MG63 (cell line): ENCODE measurements around the gene KRT72. TPM values are rescaled to one million over a fixed set of nuclear protein-coding genes. Genes with fewer than 3 reads are reported as not detected.

Source experiments
- DNase-seq: peaks from one replicate; pipeline ENCODE4 v3.0.0-alpha.2; 2020
- H3K27me3 ChIP-seq: fragments of 250-450 bp; sonication (Bioruptor Pico); 2 replicates; pipeline ENCODE4 v1.5.1; 2020; ENCODE audit warnings: mild to moderate bottlenecking, moderate library complexity
- H3K36me3 ChIP-seq: fragments of 250-450 bp; sonication (Bioruptor Pico); 2 replicates; pipeline ENCODE4 v1.5.1; 2020; ENCODE audit warnings: mild to moderate bottlenecking, moderate library complexity
- H3K4me3 ChIP-seq: fragments of 250-450 bp; sonication (Bioruptor Pico); 2 replicates; pipeline ENCODE4 v1.5.1; 2020; ENCODE audit warnings: mild to moderate bottlenecking, moderate library complexity
- H3K9me3 ChIP-seq: fragments of 250-450 bp; sonication (Bioruptor Pico); 2 replicates; pipeline ENCODE4 v1.5.1; 2020; ENCODE audit warnings: mild to moderate bottlenecking, moderate library complexity
- total RNA-seq: library from RNA; depleted of rRNA; stranded (reverse); fragments of >200 nt; shearing (Covaris generic); gene quantifications from 2 replicates; pipeline ENCODE4 v1.2.3, GENCODE V29; 2014; ENCODE audit warnings: low replicate concordance

Gene KRT72
- total RNA-seq, 1 experiment from 2014 or later = not detected

DNA sequence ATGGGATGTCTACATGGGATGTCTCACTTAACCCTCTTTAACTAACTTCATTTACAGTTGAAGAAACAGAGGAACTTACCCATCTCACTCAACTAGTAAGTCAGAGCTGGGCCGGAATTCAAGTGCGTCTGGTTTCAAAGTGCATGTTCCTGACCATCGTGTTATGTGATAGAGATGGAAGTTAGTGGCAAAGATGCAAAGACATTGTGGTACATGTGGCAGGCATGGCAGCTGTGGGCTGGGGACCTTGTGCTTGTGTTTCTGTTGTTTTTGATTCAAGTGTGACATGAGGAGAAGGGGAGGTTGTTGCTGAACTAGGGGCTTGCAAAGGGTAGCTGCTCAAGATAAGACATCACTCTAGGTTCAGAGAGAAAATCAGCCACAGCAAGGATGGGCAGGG, 25.3 kb downstream of the KRT72 start:
- no peak for DNase-seq
- no peaks in the 10 kb centered on the region for H3K27me3 ChIP-seq
- H3K36me3 ChIP-seq = no peaks in the 10 kb centered on the region
- H3K4me3 ChIP-seq = no peak overlapping the region
- H3K9me3 ChIP-seq = no peaks in the 10 kb centered on the region

DNA sequence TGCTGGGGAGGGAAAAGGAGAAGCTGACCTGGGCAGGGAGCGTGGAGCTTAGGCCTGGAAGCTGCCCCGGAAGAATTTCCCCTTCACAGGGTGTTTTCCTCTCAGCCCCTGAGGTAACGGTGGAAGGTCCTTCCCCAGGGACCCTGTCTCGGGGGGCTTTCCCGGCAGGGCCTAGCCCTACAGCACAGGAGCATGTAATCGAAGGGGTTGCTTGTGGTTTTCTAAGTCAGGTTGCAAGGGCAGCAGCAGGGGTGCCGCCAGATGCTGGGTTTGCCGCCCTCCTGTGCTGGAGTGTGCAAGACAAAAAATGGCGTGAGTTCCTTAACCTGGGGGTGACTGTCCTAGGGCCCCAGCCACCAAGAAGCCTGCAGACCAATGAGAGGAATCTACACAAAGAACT, 26.0 kb downstream of the KRT72 start:
- Histone ChIP-seq H3K4me3 (no peak overlapping the region), H3K27me3 (no peaks in the 10 kb centered on the region), H3K36me3 (no peaks in the 10 kb centered on the region), H3K9me3 (no peaks in the 10 kb centered on the region)
- DNase-seq = no peak

- no peaks in the 10 kb centered on the region for H3K9me3 ChIP-seq
- H3K36me3 ChIP-seq = no peaks in the 10 kb centered on the region
- no peak for DNase-seq
- H3K4me3 ChIP-seq = no peak within 1 kb of the TSS
- no peaks in the 10 kb centered on the region for H3K27me3 ChIP-seq
Measured at GRCh38 chr12:52573743-52574142, 27.5 kb downstream of the KRT72 start, which contains the start of gene KRT74. Gene KRT74, minus strand, starts transcription at chr12:52573843. Its CDS starts 66 bp downstream, at chr12:52573777.

- Histone ChIP-seq H3K9me3 (no peaks in the 10 kb centered on the region), H3K27me3 (no peaks in the 10 kb centered on the region), H3K36me3 (no peaks in the 10 kb centered on the region), H3K4me3 (no peak overlapping the region)
- DNase-seq = no peak
Measured at GRCh38 chr12:52573306-52573705, 28.0 kb downstream of the KRT72 start.

DNA sequence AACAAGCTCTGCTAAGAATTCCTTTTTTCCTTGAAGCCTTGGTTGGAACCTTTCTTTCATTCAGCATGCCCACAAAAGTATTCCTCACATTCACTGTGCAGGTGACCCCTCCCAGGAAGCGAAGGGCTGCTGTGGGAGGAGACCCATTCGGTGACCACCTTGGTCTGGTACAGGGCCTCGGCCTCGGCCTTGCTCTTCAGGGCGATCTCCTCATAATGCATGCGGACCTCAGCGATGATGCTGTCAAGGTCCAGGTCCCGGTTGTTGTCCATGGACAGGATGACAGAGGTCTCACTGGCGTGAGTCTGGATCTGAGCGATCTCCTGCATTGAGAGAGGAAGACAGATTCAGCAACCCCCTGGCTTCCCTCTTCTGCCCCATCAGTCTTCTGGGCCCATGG, 30.8 kb downstream of the KRT72 start:
- Histone ChIP-seq H3K4me3 (no peak overlapping the region), H3K9me3 (no peaks in the 10 kb centered on the region), H3K27me3 (no peaks in the 10 kb centered on the region), H3K36me3 (no peaks in the 10 kb centered on the region)
- no peak for DNase-seq

- Histone ChIP-seq H3K4me3 (no peak overlapping the region), H3K27me3 (no peaks in the 10 kb centered on the region), H3K9me3 (no peaks in the 10 kb centered on the region), H3K36me3 (no peaks in the 10 kb centered on the region)
- no peak for DNase-seq
Measured at GRCh38 chr12:52568111-52568510, 33.2 kb downstream of the KRT72 start.

GRCh38 chr12:52566847-52567291, 34.4 kb downstream of the KRT72 start:
- Histone ChIP-seq H3K36me3 (no peaks in the 10 kb centered on the region), H3K4me3 (no peak overlapping the region), H3K9me3 (no peaks in the 10 kb centered on the region), H3K27me3 (no peaks in the 10 kb centered on the region; the same call in 1 of the 2 replicates)
- DNase-seq = no peak

DNA sequence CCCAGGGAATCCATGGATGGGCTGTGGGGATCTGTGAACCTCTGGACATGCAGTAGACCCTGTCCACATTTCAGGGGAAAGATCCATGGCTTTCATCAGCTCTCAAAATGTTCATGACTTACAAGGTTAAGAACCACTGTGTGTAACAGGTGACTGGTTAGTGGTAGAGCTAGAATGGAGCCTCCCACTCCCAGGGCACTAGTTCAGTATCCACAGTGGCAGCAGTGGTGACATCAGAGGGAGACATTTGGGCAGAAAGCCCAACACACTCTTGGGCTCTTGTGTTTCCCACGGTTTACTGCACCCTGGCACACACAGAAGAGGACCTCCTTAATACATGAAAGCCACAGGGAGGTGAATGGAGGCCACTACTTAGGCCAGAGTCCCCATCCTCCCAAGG, 36.7 kb downstream of the KRT72 start:
- no peaks in the 10 kb centered on the region for H3K9me3 ChIP-seq
- no peaks in the 10 kb centered on the region; the same call in 1 of the 2 replicates for H3K27me3 ChIP-seq
- H3K36me3 ChIP-seq = no peaks in the 10 kb centered on the region
- no peak for DNase-seq
- no peak overlapping the region for H3K4me3 ChIP-seq

DNA sequence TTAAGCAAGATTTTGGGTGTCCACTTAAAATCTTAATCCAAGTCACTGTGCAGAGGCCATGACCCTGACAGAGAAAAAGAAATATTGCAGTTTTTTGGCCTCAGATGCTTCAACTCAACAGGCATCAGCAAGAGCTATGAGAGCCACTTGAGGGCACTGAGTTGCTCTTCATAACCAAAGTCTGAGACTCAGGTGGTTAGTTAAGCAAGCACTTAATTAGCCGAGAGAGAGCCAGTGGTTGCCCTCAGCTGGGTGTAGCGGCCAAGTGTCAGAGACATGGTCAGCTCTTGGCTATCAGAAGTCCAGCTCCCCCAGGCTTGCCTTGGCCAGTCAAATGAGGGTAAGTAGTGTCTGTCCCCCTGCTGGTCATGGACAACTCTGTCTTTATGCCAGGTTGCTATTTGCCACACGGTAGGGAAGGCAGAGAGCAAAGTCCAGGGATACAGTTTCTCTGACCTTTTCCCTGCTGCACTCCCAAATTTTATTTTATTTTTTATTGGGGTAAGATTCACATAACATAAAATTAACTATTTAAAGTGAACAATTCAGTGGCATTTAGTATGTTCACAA, 39.3 kb downstream of the KRT72 start:
- H3K36me3 ChIP-seq = no peaks in the 10 kb centered on the region
- H3K9me3 ChIP-seq = no peaks in the 10 kb centered on the region
- no peak overlapping the region for H3K4me3 ChIP-seq
- H3K27me3 ChIP-seq = no peaks in the 10 kb centered on the region; the same call in 1 of the 2 replicates
- DNase-seq = no peak

- no peak for DNase-seq
- Histone ChIP-seq H3K36me3 (no peaks in the 10 kb centered on the region), H3K27me3 (no peaks in the 10 kb centered on the region; the same call in 1 of the 2 replicates), H3K9me3 (no peaks in the 10 kb centered on the region), H3K4me3 (no peak overlapping the region)
Measured at GRCh38 chr12:52559979-52560378, 41.3 kb downstream of the KRT72 start.

- Histone ChIP-seq H3K27me3 (no peaks in the 10 kb centered on the region; the same call in 1 of the 2 replicates), H3K9me3 (no peaks in the 10 kb centered on the region), H3K36me3 (no peaks in the 10 kb centered on the region), H3K4me3 (no peak overlapping the region)
- no peak for DNase-seq
Measured at GRCh38 chr12:52558781-52559445, 42.4 kb downstream of the KRT72 start.

- H3K27me3 ChIP-seq = no peaks in the 10 kb centered on the region; the same call in 1 of the 2 replicates
Measured at GRCh38 chr12:52557476-52557875, 43.8 kb downstream of the KRT72 start.

GRCh38 chr12:52555577-52555976, 45.7 kb downstream of the KRT72 start:
- DNase-seq = no peak
- Histone ChIP-seq H3K27me3 (no peaks in the 10 kb centered on the region), H3K4me3 (no peak overlapping the region), H3K36me3 (no peaks in the 10 kb centered on the region), H3K9me3 (no peaks in the 10 kb centered on the region)

More at GRCh38 chr12:52557476-52557875, 43.8 kb downstream of the KRT72 start:
- no peaks in the 10 kb centered on the region for H3K36me3 ChIP-seq
- no peaks in the 10 kb centered on the region for H3K9me3 ChIP-seq
- no peak overlapping the region for H3K4me3 ChIP-seq
- no peak for DNase-seq

- Histone ChIP-seq H3K27me3 (no peaks in the 10 kb centered on the region), H3K9me3 (no peaks in the 10 kb centered on the region), H3K4me3 (no peak within 1 kb of the TSS), H3K36me3 (no peaks in the 10 kb centered on the region)
- DNase-seq = no peak
Measured at GRCh38 chr12:52552681-52553195, 48.5 kb downstream of the KRT72 start, which contains the start of gene KRT71. Gene KRT71, minus strand, starts transcription at chr12:52553145. Its CDS starts 68 bp downstream, at chr12:52553077.

DNA sequence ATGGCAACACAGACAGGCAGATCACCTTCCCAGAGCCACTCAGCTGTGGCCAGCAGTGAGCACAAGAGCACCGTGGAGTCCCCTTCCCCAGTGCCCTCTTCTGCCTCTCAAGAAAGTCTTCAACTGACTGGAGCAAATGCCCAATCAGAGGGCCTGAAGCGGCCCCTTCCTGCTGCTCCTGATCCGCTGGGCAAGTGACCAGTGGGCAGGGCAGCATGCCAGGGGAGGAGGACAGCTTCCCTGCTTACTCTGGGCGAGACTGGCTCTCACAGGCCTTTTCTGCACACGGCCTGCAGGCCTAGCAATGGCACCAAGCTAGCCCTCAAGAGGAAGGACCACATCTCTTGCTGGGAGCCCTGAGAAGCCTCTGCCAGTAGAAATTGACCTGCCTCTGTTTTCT, 49.2 kb downstream of the KRT72 start:
- no peak for DNase-seq
- Histone ChIP-seq H3K9me3 (no peaks in the 10 kb centered on the region), H3K4me3 (no peak overlapping the region), H3K36me3 (no peaks in the 10 kb centered on the region), H3K27me3 (no peaks in the 10 kb centered on the region)

DNA sequence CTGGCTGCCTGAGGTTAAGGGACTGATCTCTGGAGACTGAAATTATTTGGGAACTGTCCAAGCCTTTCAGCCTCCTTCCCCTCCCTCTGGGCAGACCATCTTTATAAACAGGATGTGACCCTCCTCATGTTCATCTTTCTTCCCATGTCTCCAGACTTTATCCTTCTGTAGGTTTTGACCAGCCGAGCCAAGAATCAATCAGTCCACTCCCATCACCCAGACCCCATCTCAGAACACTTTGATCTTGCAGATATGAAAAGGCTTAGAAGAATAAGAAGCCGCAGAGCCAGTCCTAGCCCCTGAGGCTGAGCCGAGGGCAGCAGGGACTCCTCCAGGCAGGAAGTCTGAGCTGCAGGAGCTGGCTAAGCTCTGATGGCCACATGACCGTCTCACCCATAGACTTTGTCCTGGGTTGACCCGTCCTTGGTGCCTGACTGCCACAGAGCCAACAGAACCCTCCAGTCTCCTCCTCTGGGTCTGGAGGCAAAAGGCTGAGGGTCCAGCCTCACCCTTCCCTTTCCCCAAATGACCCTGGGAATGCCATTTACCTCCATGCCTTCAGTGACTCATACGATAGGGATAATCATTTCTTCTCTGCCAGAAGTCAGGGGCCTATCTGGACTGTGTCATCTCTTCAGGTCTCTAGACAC, 49.9 kb downstream of the KRT72 start:
- H3K27me3 ChIP-seq = no peaks in the 10 kb centered on the region
- no peaks in the 10 kb centered on the region for H3K36me3 ChIP-seq
- DNase-seq = no peak
- H3K9me3 ChIP-seq = no peaks in the 10 kb centered on the region
- no peak overlapping the region for H3K4me3 ChIP-seq

DNA sequence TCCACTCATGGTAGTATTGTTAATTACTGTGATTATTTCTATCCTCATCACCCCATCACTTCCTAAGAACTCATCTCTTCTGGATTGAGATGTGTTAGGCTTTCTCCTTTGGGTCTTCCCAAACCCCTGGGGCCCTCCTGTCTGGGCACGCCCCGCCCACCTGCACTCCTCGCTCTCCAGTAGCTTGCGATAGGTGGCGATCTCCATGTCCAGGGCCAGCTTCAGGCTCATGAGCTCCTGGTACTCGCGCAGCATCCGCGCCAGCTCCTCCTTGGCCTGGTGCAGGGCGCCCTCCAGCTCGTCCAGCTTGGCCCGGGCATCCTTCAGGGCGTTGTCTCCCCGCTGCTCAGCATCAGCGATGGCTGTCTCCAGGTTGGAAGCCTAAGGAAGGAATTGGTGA, 55.1 kb downstream of the KRT72 start:
- no peak for DNase-seq
- H3K9me3 ChIP-seq = no peaks in the 10 kb centered on the region
- H3K4me3 ChIP-seq = no peak overlapping the region
- no peaks in the 10 kb centered on the region for H3K27me3 ChIP-seq
- no peaks in the 10 kb centered on the region for H3K36me3 ChIP-seq
